GM13977 (cell line): ENCODE measurements around the gene C10orf90.

Experiments used
- DNase-seq: peaks from one replicate; pipeline ENCODE4 v3.0.0; 2012; ENCODE audit warnings: low spot score
- in situ Hi-C: fragments of 300-500 bp; cut with MboI; formaldehyde crosslinking; loops from one replicate; pipeline ENCODE4 v1.12.0; 2022; ENCODE audit warnings: low sequenced_read_pairs, low pct_unique_long_range_greater_than_20kb, mixed read lengths, inconsistent platforms; ENCODE audit not compliant: unreplicated experiment
- TF ChIP-seq, protein P1 (sequence below): IDR thresholded peaks from 2 replicates; pipeline ENCODE4 v1.5.1; 2012; ENCODE audit warnings: mild to moderate bottlenecking, control low read depth; ENCODE audit not compliant: insufficient read depth; ENCODE audit errors: extremely low read depth, missing control alignments

Gene C10orf90, protein sequence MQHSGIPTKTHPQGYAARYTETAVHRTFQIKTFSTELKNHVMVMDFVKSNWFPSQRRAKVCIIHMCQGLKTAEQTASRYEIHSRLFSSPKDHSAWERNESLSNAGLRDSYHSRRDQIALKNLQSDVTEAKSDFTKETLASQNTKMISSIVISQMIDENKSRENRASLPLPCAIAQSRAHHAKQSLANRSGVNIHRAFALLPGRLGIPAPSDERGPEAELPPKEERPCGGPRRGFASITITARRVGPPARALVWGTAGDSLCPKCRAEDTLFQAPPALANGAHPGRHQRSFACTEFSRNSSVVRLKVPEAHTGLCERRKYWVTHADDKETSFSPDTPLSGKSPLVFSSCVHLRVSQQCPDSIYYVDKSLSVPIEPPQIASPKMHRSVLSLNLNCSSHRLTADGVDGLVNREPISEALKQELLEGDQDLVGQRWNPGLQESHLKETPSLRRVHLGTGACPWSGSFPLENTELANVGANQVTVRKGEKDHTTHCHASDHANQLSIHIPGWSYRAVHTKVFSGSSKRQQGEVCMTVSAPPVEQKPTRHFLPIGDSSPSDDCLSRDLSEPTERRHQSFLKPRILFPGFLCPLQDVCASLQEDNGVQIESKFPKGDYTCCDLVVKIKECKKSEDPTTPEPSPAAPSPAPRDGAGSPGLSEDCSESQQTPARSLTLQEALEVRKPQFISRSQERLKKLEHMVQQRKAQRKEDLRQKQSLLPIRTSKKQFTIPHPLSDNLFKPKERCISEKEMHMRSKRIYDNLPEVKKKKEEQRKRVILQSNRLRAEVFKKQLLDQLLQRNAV

DNA sequence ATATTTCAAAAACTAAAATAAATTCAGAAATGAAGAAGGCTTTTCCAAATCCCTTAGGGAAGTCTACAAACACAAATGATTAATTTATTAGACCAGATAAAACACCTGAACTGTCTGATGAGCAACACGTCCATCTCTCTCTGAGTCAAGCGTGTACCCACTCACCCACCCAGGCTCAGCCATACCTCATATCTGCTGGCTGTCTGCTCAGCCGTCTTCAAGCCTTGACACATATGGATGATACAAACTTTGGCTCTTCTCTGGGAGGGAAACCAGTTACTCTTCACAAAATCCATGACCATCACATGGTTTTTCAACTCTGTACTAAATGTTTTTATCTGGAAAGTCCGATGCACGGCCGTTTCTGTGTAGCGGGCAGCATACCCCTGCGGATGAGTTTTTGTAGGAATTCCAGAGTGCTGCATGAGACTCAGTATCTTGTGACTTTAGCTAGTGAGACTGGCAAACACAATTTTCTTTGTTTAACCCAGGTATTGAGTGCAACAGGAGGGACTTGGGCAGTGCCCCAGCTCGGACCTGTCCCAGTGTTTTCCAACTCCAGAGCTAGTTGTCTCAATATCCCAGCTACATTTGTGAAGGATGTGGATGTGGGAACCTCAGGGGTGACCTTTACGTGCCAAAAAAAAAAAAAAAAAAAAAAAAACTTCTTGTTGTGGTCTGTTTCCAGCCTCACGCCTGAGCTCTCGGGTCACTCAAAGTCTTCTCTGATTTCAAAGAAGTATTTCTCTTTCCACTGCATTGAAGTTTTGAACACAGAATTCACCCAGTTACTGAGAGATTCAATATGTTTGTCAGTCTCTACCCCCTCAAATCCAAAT lies at the start of gene C10orf90:
Gene C10orf90, minus strand, starts transcription at position 638 of the 839 bp plus-strand sequence. Its CDS starts 213 bp downstream, at position 425.
- DNase-seq, result no peak
- in situ Hi-C loops, result no loop called here
- TF ChIP-seq, protein P1, sequence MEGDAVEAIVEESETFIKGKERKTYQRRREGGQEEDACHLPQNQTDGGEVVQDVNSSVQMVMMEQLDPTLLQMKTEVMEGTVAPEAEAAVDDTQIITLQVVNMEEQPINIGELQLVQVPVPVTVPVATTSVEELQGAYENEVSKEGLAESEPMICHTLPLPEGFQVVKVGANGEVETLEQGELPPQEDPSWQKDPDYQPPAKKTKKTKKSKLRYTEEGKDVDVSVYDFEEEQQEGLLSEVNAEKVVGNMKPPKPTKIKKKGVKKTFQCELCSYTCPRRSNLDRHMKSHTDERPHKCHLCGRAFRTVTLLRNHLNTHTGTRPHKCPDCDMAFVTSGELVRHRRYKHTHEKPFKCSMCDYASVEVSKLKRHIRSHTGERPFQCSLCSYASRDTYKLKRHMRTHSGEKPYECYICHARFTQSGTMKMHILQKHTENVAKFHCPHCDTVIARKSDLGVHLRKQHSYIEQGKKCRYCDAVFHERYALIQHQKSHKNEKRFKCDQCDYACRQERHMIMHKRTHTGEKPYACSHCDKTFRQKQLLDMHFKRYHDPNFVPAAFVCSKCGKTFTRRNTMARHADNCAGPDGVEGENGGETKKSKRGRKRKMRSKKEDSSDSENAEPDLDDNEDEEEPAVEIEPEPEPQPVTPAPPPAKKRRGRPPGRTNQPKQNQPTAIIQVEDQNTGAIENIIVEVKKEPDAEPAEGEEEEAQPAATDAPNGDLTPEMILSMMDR, result no peak

DNA sequence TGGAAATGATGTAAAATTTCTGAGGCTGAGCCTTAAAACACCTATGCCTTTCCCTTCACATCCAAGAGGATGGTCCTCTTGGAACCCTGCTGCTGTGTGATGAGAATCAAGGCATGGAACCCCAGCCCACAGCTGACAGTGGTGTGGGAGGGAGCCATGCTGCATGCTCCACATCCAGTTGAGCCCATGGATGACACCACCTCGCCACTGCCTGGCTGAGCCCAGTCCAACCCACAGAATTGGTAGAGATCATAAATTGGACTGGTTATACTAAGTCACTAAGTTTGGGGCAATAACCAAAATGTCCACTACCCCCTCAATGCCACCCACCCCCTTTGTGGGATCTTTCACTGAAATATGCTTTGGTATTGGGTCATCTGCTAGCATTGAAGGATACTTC lies 45.9 kb upstream of the C10orf90 start:
- TF ChIP-seq, protein P1, result no peak
- no peak for DNase-seq
- in situ Hi-C loops, result no loop called here

DNA sequence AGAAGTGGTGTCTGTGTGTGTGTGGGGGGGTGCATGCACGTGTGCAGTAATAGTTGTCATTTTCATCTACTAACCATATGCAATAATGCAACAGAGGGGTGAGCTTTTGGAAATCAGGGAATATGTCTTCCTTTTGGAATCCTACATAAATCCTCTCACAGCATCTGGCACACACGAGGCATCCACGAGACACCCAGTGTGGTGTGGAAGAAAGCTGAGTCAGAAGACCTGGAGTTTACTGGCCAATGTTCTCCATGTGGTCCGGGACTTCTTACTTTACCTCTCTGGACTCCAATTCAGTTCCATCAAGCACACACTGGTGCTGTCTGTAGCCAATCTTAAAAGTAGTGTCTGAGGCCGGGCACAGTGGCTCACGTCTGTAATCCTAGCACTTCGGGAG lies 43.1 kb upstream of the C10orf90 start:
- DNase-seq, result no peak
- TF ChIP-seq, protein P1, result no peak
- in situ Hi-C loops, result no loop called here

DNA sequence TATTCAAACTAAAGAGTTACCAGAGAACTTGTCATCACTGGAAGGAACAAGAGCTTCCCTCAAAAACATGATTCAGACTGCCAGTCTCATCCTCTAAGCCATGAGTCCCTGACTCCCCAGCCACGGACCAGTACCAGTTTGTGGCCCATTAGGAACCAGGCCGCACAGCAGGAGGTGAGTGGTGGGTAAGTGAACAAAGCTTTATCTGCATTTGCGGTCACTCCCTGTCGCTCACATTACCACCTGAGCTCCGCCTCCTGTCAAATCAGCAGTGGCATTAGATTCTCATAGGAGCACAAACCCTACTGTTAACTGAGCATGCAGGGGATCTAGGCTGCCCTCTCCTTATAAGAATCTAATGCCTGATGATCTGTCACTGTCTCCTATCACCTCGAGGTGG lies 42.2 kb upstream of the C10orf90 start:
- in situ Hi-C loops, result no loop called here
- no peak for DNase-seq
- TF ChIP-seq, protein P1, result no peak

DNA sequence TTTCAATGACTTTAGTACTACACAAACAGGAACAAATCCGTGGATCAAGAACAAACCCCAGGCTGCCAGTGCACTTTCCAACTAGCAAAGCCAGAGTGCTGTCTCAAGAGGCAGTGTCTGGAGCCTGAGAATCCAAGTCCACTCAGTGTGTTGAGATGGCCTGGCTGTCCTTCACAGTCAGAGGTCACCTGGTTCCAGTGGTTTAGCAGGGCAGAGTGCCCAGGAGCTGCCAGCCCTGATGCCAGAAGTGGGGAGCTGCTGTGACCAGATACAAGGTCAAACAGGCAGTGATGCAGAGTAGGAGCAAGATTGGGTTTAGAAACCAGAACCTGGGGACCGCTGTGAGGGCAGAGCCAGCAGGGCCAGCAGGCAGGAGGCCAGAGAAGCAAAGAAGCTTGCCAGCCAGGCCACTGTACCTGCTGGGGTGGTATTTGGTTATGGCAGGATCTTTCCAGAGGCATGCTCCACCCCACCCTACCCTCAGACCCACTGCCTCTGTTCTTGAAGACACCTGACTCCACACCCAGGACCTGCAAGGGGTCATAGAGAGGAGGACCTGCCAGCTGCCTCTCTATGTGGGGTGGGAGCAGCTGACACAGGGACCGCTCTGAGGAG lies 35.6 kb upstream of the C10orf90 start:
- TF ChIP-seq, protein P1, result no peak
- in situ Hi-C loops, result no loop called here

DNA sequence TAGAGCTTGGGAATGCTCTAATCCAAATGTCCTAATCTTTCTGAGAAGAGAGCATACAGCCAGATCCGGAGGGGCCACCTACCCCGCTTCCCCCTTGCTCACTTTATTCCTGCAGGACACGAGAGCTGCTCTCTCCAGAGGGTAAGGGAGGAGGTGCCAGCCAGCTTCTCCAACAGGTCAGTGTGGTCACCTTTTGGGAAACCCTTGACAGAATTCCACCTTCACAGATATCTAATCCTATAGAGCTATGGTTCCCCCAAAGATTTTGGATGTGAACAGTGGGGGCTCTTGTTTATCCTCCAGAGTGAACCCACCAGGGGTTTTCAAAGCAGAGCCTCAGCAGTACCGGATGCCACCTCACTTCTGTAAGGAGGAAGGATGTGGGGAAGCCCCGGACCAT lies 34.6 kb upstream of the C10orf90 start:
- TF ChIP-seq, protein P1, result no peak
- in situ Hi-C loops, result no loop called here
- no peak for DNase-seq

More for the DNA sequence above, 35.6 kb upstream of the C10orf90 start:
- no peak for DNase-seq
